T-helper 17 cell (primary cell): ENCODE data around the gene IRS4. TPM values are rescaled to one million over a fixed set of nuclear protein-coding genes. Genes with fewer than 3 reads are reported as not detected.

ENCODE experiments used
- ATAC-seq: fragments of 150-1000 bp; cut with Tn5 transposase; 2 replicates; pipeline ENCODE4 v1.10.0; 2021; ENCODE audit warnings: mild to moderate bottlenecking, moderate library complexity
- DNase-seq, 3 donors: peaks; one replicate each; pipeline versions ENCODE4 v3.0.0 to v3.0.0-alpha.2; 2020 to 2021
- H3K9me3 ChIP-seq: one replicate; pipeline ENCODE4 v1.7.0; 2013; ENCODE audit warnings: low read length, mild to moderate bottlenecking; ENCODE audit not compliant: control insufficient read depth, poor library complexity, severe bottlenecking
- H3K27ac Mint-ChIP-seq: one replicate; pipeline ENCODE4 v1.8.0; 2022; ENCODE audit warnings: mild to moderate bottlenecking, moderate library complexity, mixed read lengths
- H3K27me3 Mint-ChIP-seq: one replicate; pipeline ENCODE4 v1.8.0; 2022; ENCODE audit warnings: mixed read lengths
- H3K36me3 Mint-ChIP-seq: one replicate; pipeline ENCODE4 v1.8.0; 2022; ENCODE audit warnings: low read depth, mixed read lengths
- H3K4me1 Mint-ChIP-seq: one replicate; pipeline ENCODE4 v1.8.0; 2022; ENCODE audit warnings: mild to moderate bottlenecking, mixed read lengths
- H3K4me3 Mint-ChIP-seq: one replicate; pipeline ENCODE4 v1.8.0; 2022; ENCODE audit warnings: mild to moderate bottlenecking, moderate library complexity, mixed read lengths
- total RNA-seq, 4 donors: library from RNA in 2 of 4; stranded (reverse) in 2 of 4; gene quantifications; one replicate each; pipeline ENCODE4 v1.2.3 and lab custom pipeline; 2022 to 2026

Gene IRS4
- total RNA-seq, 2 donors from 2014 or later, result not detected

DNA sequence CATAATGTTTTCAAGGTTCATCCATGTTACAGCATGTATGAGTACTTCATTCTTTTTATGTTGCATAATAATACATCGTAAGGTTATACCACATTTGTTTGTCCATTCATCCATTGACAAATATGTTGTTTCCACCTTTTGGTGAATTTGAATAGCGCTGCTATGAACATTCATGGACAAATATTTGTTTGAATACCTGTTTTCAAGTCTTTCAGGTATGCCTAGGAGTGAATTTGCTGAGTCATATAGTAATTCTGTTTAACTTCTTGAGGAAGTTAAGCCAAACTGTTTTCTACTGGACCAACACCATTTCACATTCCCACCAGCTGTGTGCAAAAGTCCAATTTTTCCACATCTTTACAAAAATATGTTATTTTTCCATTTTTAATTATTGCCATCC is 31.5 kb downstream of the IRS4 start:
- DNase-seq (no peak), ATAC-seq (no peak)
- Mint-ChIP-seq H3K4me3 (no peak overlapping the region), H3K27ac (no peak overlapping the region), H3K27me3 (no peaks in the 10 kb centered on the region), H3K4me1 (no peaks in the 10 kb centered on the region), H3K36me3 (no peaks in the 10 kb centered on the region)
- no peaks in the 10 kb centered on the region for H3K9me3 ChIP-seq

DNA sequence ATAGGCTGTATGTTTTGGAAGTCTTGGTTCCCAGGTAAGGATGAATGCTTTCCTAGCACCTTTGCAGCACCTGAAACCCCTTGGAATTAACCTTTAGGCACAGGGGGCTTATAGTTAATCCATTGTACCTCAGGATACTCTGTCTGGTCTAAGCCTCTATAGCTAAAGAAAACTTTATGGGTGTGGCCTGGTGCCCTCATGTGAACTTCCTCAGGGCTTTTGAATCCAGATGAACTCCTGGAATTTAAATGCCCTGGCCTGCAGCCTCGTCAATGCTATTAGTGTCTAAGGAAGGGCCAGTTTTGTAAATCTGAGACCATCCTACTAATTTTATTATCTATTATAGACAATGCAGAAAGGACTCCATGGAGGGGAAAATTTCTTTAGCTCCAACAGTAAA is 33.8 kb downstream of the IRS4 start:
- Mint-ChIP-seq H3K4me3 (no peak overlapping the region), H3K36me3 (no peaks in the 10 kb centered on the region), H3K27me3 (no peaks in the 10 kb centered on the region), H3K4me1 (no peaks in the 10 kb centered on the region), H3K27ac (no peak overlapping the region)
- DNase-seq, result no peak
- H3K9me3 ChIP-seq, result no peaks in the 10 kb centered on the region
- no peak for ATAC-seq

- H3K4me3 Mint-ChIP-seq, result no peak overlapping the region
- no peaks in the 10 kb centered on the region for H3K36me3 Mint-ChIP-seq
- H3K27ac Mint-ChIP-seq, result no peak overlapping the region
Measured at GRCh38 chrX:108701633-108702032, 34.7 kb downstream of the IRS4 start.

GRCh38 chrX:108699368-108699767 is 37.0 kb downstream of the IRS4 start:
- no peaks in the 10 kb centered on the region for H3K4me1 Mint-ChIP-seq
- H3K9me3 ChIP-seq, result no peaks in the 10 kb centered on the region
- ATAC-seq (no peak), DNase-seq (no peak)
- H3K27ac Mint-ChIP-seq, result no peak overlapping the region
- no peaks in the 10 kb centered on the region for H3K27me3 Mint-ChIP-seq
- no peak overlapping the region for H3K4me3 Mint-ChIP-seq
- no peaks in the 10 kb centered on the region for H3K36me3 Mint-ChIP-seq

More at GRCh38 chrX:108701633-108702032, 34.7 kb downstream of the IRS4 start:
- no peak for DNase-seq
- Mint-ChIP-seq H3K4me1 (no peaks in the 10 kb centered on the region), H3K27me3 (no peaks in the 10 kb centered on the region)
- no peak for ATAC-seq
- no peaks in the 10 kb centered on the region for H3K9me3 ChIP-seq

DNA sequence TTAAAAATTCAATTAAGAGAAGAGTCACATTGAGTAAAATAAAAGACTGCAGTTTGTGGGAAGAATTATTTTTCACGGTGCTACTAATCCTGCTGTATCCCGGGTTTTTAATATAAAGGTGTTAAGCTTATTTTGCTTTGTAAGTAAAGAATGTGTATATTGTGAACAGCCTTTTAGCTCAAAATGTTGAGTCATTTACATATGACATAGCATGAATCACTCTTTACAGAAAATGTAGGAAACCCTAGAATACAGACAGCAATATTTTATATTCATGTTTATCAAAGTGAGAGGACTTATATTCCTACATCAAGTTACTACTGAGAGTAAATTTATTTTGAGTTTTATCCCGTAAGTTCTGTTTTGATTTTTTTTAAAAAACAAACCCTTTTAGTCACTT is 39.7 kb downstream of the IRS4 start:
- Mint-ChIP-seq H3K27me3 (no peaks in the 10 kb centered on the region), H3K36me3 (no peaks in the 10 kb centered on the region), H3K4me3 (no peak overlapping the region), H3K4me1 (no peaks in the 10 kb centered on the region), H3K27ac (no peak overlapping the region)
- no peaks in the 10 kb centered on the region for H3K9me3 ChIP-seq
- DNase-seq (no peak), ATAC-seq (no peak)
